NOMO-1 treated with dmso at 0.1 percent for 144 hours (cell line): ENCODE data around the gene FOLR2.
"Not testable (repeated sequence)": the region's sequence is repeated elsewhere in the genome, so short reads cannot be mapped to it uniquely, and the experiment has no call there.

ENCODE experiments used
- DNase-seq: peaks from one replicate; lab custom pipeline; 2025; ENCODE audit not compliant: unreplicated experiment; lab: John Stamatoyannopoulos, UW

The FOLR2 gene

GRCh38 chr11:72266960-72267359, 50.4 kb downstream of the FOLR2 start:
- not testable (repeated sequence) for DNase-seq

GRCh38 chr11:72267956-72268617, 51.5 kb downstream of the FOLR2 start:
- DNase-seq, result no peak
